SK-N-SH (cell line): ENCODE data around the gene NOS1. TPM values are rescaled to one million over a fixed set of nuclear protein-coding genes. Genes with fewer than 3 reads are reported as not detected.

Experiments used
- CTCF ChIA-PET: fragments of 300-600, 350-600 bp; formaldehyde crosslinking; extraction: SDS; loops from one replicate; lab custom pipeline; 2021; lab: Yijun Ruan, JAX
- POLR2A ChIA-PET: fragments of 350-600 bp; sonication (Branson Sonifier 250); formaldehyde crosslinking; extraction: SDS; loops from one replicate; lab custom pipeline; 2020; ENCODE audit warnings: antibody characterized with exemption, inconsistent platforms; lab: Yijun Ruan, JAX
- DNase-seq: peaks from one replicate; pipeline ENCODE4 v3.0.0; 2012
- H2AFZ ChIP-seq: fragments of 200-600 bp; sonication (generic); 2 replicates; pipeline ENCODE4 v1.8.1; 2016; ENCODE audit warnings: antibody characterized with exemption, mild to moderate bottlenecking, low read depth
- H3F3A ChIP-seq: fragments of 200-600 bp; sonication (generic); replicated peaks from 2 replicates; pipeline ENCODE3; 2016; ENCODE audit warnings: antibody characterized with exemption, mild to moderate bottlenecking; ENCODE audit not compliant: insufficient read depth
- H3K27ac ChIP-seq, 2 experiments: fragments of 200-500 bp in 1 of 2; fragments of 200-600 bp in 1 of 2; sonication (Bioruptor generic) in 1 of 2; sonication (generic), shearing (Covaris generic) in 1 of 2; 2 replicates each; pipeline versions ENCODE4 v1.5.1 to v1.6.1; 2014 to 2016; ENCODE audit warnings: low read depth in 2 of 2, inconsistent platforms in 1 of 2, low read length in 1 of 2, mild to moderate bottlenecking in 1 of 2, mixed read lengths in 1 of 2
- H3K27me3 ChIP-seq: fragments of 200-600 bp; sonication (generic), shearing (Covaris generic); 2 replicates; pipeline ENCODE4 v1.6.1; 2016; ENCODE audit warnings: mixed run types; ENCODE audit not compliant: insufficient read depth
- H3K36me3 ChIP-seq, 2 experiments: fragments of 200-500 bp in 1 of 2; fragments of 200-600 bp in 1 of 2; sonication (Bioruptor generic) in 1 of 2; sonication (generic) in 1 of 2; replicated peaks in 1 of 2; 2 replicates each; pipeline versions ENCODE3 to v1.5.1; 2014 to 2016; ENCODE audit warnings: low read length in 1 of 2, mild to moderate bottlenecking in 1 of 2; ENCODE audit not compliant: insufficient read depth in 2 of 2, control insufficient read depth in 1 of 2
- H3K4me1 ChIP-seq, 2 experiments: fragments of 200-500 bp in 1 of 2; fragments of 200-600 bp in 1 of 2; sonication (Bioruptor generic) in 1 of 2; sonication (generic), shearing (Covaris generic) in 1 of 2; 2 replicates each; pipeline versions ENCODE4 v1.5.1 to v1.6.1; 2014 to 2016; ENCODE audit warnings: low read depth in 1 of 2, low read length in 1 of 2, mixed run types in 1 of 2; ENCODE audit not compliant: insufficient read depth in 2 of 2, control insufficient read depth in 1 of 2
- H3K4me2 ChIP-seq: fragments of 200-600 bp; sonication (generic), shearing (Covaris generic); 2 replicates; pipeline ENCODE4 v1.6.1; 2017; ENCODE audit warnings: mixed run types
- H3K4me3 ChIP-seq, 2 experiments: fragments of 200-500 bp in 1 of 2; fragments of 200-600 bp in 1 of 2; sonication (Bioruptor generic) in 1 of 2; sonication (generic), shearing (Covaris generic) in 1 of 2; 2 replicates each; pipeline versions ENCODE4 v1.5.1 to v1.8.1; 2014 to 2016; ENCODE audit warnings: low read depth in 2 of 2, inconsistent platforms in 1 of 2, low read length in 1 of 2, mild to moderate bottlenecking in 1 of 2, mixed read lengths in 1 of 2, moderate library complexity in 1 of 2
- H3K79me2 ChIP-seq: fragments of 200-600 bp; sonication (generic); 2 replicates; pipeline ENCODE4 v1.8.1; 2017; ENCODE audit warnings: mild to moderate bottlenecking; ENCODE audit not compliant: insufficient read depth
- H3K9ac ChIP-seq: fragments of 200-600 bp; sonication (generic); 2 replicates; pipeline ENCODE4 v1.6.1; 2017; ENCODE audit warnings: mixed run types
- H3K9me2 ChIP-seq: fragments of 200-600 bp; sonication (generic); 2 replicates; pipeline ENCODE4 v1.6.1; 2017; ENCODE audit warnings: mixed run types
- H3K9me3 ChIP-seq: fragments of 200-600 bp; sonication (generic); 2 replicates; pipeline ENCODE4 v1.6.1; 2017; ENCODE audit warnings: mixed run types, mild to moderate bottlenecking, moderate library complexity
- H4K20me1 ChIP-seq: fragments of 200-600 bp; sonication (generic); 2 replicates; pipeline ENCODE4 v1.6.1; 2017; ENCODE audit warnings: mild to moderate bottlenecking, mixed run types; ENCODE audit not compliant: insufficient read depth
- FOXJ3 ChIP-seq: sonication (generic); formaldehyde crosslinking; IDR thresholded peaks from 2 replicates; pipeline ENCODE4 v1.5.1; 2020; ENCODE audit warnings: mild to moderate bottlenecking, missing genetic modification reagents
- GABPA ChIP-seq: IDR thresholded peaks from 2 replicates; pipeline ENCODE4 v1.4.0; 2012; ENCODE audit warnings: low read depth, mild to moderate bottlenecking
- GATA2 ChIP-seq: sonication (generic); formaldehyde crosslinking; IDR thresholded peaks from 2 replicates; pipeline ENCODE4 v1.5.0; 2020; ENCODE audit warnings: mild to moderate bottlenecking, missing genetic modification reagents
- MXI1 ChIP-seq: IDR thresholded peaks from 2 replicates; pipeline ENCODE4 v1.6.1; 2012; ENCODE audit warnings: mild to moderate bottlenecking, low read depth, low read length, improper control_type of control experiment
- NRF1 ChIP-seq: IDR thresholded peaks from 2 replicates; pipeline ENCODE4 v1.6.1; 2012; ENCODE audit warnings: low read depth, mild to moderate bottlenecking, low read length
- RCOR1 ChIP-seq: fragments of 150-350 bp; IDR thresholded peaks from 2 replicates; pipeline ENCODE4 v1.6.1; 2017; ENCODE audit warnings: antibody characterized with exemption, low read length
- REST ChIP-seq: IDR thresholded peaks from 2 replicates; pipeline ENCODE4 v1.6.1; 2012; ENCODE audit warnings: mild to moderate bottlenecking, low read depth, low read length, moderate library complexity
- RFX5 ChIP-seq: IDR thresholded peaks from 2 replicates; pipeline ENCODE4 v1.6.1; 2012; ENCODE audit warnings: mild to moderate bottlenecking, improper control_type of control experiment, low read length
- SMC3 ChIP-seq: IDR thresholded peaks from 2 replicates; pipeline ENCODE4 v1.6.1; 2012; ENCODE audit warnings: low read depth, low read length, improper control_type of control experiment
- WGBS: methylation state at CpG from one replicate; pipeline ENCODE4 v1.1.6; 2017; ENCODE audit warnings: low lambda C conversion rate; 5-methylcytosine and 5-hydroxymethylcytosine counted together
- polyA plus RNA-seq, 3 experiments: library from polyadenylated mRNA; depleted of rRNA; stranded (reverse); fragments of >200 nt; gene quantifications; 2 replicates each; pipeline ENCODE4 v1.2.3, GENCODE V29; 2012
- TF ChIP-seq, protein P1 (sequence below): IDR thresholded peaks from 2 replicates; pipeline ENCODE4; 2012
- TF ChIP-seq, protein P2 (sequence below): fragments of 150-350 bp; IDR thresholded peaks from 2 replicates; pipeline ENCODE4 v1.6.1; 2017; ENCODE audit warnings: antibody characterized with exemption, low read length, low read depth, borderline replicate concordance

Gene NOS1
- polyA plus RNA-seq, 1 of the 3 experiments (the other 2 are of a cell fraction) = 0.02 TPM

DNA sequence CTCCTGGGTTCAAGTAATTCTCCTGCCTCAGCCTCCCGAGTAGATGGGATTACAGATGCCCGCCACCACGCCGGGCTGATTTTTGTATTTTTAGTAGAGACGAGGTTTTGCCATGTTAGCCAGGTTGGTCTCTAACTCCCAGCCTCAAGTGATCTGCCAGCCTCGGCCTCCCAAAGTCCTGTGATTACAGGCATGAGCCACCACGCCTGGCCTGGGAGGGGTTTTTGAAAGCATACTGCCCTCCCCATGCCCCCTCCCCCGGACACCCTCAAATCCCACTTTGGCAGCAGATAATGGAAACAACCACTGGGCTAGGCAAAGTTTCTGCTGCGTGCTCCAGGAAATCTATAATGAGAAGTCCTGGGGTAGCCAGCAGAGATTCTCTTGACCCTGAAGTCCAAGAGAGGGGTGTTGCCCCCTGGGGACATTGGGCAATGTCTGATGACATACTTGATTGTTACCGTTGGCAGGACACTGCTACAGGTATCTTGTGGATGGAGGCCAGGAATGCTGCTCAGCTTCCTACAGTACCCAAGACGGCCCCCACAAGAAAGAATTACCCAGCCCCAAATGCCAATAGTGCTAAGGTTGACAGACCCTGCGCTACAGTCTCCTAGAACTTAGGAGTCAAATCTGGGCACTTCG, 152.5 kb downstream of the NOS1 start:
- no peaks in the 10 kb centered on the region for H3F3A ChIP-seq
- H3K9ac ChIP-seq = no peak overlapping the region
- H3K27me3 ChIP-seq = no peaks in the 10 kb centered on the region; the same call in 1 of the 2 replicates
- H3K36me3 ChIP-seq = no peaks in the 10 kb centered on the region
- H3K27ac ChIP-seq = no peak overlapping the region
- no peaks in the 10 kb centered on the region for H3K9me3 ChIP-seq
- no peaks in the 10 kb centered on the region for H3K79me2 ChIP-seq
- H4K20me1 ChIP-seq = no peaks in the 10 kb centered on the region
- H3K4me1 ChIP-seq = no peaks in the 10 kb centered on the region; a peak in 1 of 4 replicates
- ChIA-PET CTCF (interaction anchor here (0.7 to 15.9 kb wide), 4 partner anchors 18 to 643 kb away, joined by 3 to 320 read pairs (median 38); no protein-coding TSS in a partner anchor), POLR2A (no interaction called here)
- no peaks in the 10 kb centered on the region for H3K9me2 ChIP-seq
- 51% methylated on average over 13 of the region's 13 CpGs for WGBS
- no peak overlapping the region for H3K4me2 ChIP-seq
- no peak for DNase-seq
- no peak overlapping the region for H3K4me3 ChIP-seq
- TF ChIP-seq GABPA = no peak
- TF ChIP-seq RCOR1 = no peak
- TF ChIP-seq NRF1 = no peak
- no peak for TF ChIP-seq GATA2 (CRISPR knock-in tag)
- TF ChIP-seq MXI1 = no peak
- TF ChIP-seq, protein P1, sequence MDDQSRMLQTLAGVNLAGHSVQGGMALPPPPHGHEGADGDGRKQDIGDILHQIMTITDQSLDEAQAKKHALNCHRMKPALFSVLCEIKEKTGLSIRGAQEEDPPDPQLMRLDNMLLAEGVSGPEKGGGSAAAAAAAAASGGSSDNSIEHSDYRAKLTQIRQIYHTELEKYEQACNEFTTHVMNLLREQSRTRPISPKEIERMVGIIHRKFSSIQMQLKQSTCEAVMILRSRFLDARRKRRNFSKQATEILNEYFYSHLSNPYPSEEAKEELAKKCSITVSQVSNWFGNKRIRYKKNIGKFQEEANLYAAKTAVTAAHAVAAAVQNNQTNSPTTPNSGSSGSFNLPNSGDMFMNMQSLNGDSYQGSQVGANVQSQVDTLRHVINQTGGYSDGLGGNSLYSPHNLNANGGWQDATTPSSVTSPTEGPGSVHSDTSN = no peak
- no peak for TF ChIP-seq RFX5
- TF ChIP-seq FOXJ3 (CRISPR knock-in tag) = no peak
- no peak for TF ChIP-seq REST
- TF ChIP-seq, protein P2, sequence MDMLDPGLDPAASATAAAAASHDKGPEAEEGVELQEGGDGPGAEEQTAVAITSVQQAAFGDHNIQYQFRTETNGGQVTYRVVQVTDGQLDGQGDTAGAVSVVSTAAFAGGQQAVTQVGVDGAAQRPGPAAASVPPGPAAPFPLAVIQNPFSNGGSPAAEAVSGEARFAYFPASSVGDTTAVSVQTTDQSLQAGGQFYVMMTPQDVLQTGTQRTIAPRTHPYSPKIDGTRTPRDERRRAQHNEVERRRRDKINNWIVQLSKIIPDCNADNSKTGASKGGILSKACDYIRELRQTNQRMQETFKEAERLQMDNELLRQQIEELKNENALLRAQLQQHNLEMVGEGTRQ = no peak
- no peak for TF ChIP-seq SMC3
- TF ChIP-seq, all 33 proteins: peak for 0
- H2AFZ ChIP-seq = no peak overlapping the region
